ENCODE measurements around the gene TSEN54.

The TSEN54 gene

GRCh38 chr17:75561927-75562603, 45.7 kb downstream of the TSEN54 start:
- no peak overlapping the region for H3K27ac Mint-ChIP-seq
- H3K4me3 Mint-ChIP-seq = no peak overlapping the region
- no peaks in the 10 kb centered on the region for H3K36me3 Mint-ChIP-seq (ENCODE audit: low read depth)
- H3K4me1 Mint-ChIP-seq (ENCODE audit: low read depth) = no peaks in the 10 kb centered on the region
- H3K9me3 Mint-ChIP-seq = no peaks in the 10 kb centered on the region
- no peaks in the 10 kb centered on the region for H3K27me3 Mint-ChIP-seq (ENCODE audit: low read depth)

DNA sequence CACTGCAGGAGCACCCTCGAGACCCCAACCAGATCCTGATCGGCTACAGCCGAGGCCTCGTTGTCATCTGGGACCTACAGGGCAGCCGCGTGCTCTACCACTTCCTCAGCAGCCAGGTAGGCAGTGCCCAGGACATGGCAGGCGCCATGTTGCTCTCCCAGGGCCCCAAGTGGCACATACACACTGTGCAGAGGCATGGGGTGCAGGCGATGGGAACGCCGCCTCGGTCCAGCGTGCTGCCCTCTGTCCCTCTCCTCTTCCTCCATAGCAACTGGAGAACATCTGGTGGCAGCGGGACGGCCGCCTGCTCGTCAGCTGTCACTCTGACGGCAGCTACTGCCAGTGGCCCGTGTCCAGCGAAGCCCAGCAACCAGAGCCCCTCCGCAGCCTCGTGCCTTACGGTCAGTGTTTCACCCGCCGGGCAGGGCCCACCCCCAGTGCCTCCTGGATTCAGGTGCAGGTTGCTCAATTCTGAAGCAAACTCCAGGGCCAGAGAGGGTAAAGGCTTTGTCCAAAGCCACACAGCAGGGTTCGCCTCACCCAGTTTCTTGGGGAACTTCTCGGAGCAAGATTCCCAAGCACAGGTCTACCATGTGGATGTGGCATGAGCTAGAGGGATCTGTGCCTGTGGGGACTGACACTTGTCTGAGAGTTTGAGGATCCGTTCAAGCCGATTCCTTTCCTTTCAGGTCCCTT, 46.9 kb downstream of the TSEN54 start:
- H3K36me3 Mint-ChIP-seq (ENCODE audit: low read depth) = no peaks in the 10 kb centered on the region
- H3K27ac Mint-ChIP-seq = no peak overlapping the region
- no peaks in the 10 kb centered on the region for H3K27me3 Mint-ChIP-seq (ENCODE audit: low read depth)
- H3K4me3 Mint-ChIP-seq = no peak overlapping the region
- no peaks in the 10 kb centered on the region for H3K9me3 Mint-ChIP-seq
- H3K4me1 Mint-ChIP-seq (ENCODE audit: low read depth) = no peaks in the 10 kb centered on the region

DNA sequence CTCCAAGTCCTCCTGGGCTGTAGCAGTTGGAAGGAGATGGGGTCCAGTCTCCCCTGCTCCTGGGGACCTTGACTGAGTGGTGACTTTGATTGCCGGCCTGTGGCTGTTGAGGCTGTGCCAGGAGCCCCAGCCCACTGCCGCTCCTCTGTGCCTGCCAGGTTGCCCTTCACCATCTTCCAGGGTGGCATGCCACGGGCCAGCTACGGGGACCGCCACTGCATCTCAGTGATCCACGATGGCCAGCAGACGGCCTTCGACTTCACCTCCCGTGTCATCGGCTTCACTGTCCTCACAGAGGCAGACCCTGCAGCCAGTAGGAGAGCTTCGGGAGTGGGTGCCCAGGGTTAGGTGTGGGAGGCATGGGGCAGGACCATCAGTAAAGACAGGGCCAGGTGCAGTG, 47.9 kb downstream of the TSEN54 start:
- Mint-ChIP-seq H3K9me3 (no peaks in the 10 kb centered on the region), H3K4me1 (ENCODE audit: low read depth) (no peaks in the 10 kb centered on the region), H3K36me3 (ENCODE audit: low read depth) (no peaks in the 10 kb centered on the region), H3K4me3 (no peak overlapping the region), H3K27ac (no peak overlapping the region), H3K27me3 (ENCODE audit: low read depth) (no peaks in the 10 kb centered on the region)

DNA sequence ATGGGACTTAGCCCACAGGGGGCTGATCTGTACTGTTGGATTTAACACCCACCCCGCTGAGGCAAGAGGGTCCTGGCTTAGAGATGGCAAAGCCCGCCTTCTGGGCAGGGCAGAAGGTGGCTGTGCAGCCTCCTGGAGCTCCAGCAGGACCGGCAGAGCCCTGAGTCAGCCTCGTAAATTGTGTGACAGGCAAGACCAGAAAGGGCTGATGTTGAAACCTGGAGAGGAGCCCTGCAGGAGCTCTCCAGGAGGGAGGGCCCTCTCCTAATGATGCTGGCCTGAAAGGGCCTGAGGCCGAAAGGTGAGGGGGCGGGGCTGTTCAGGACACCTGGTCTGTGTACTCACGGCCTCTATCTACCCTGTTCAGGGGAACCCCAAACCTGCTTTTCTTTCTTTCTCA, 48.7 kb downstream of the TSEN54 start:
- Mint-ChIP-seq H3K9me3 (no peaks in the 10 kb centered on the region), H3K4me1 (ENCODE audit: low read depth) (no peaks in the 10 kb centered on the region), H3K4me3 (no peak overlapping the region), H3K27ac (no peak overlapping the region), H3K36me3 (ENCODE audit: low read depth) (no peaks in the 10 kb centered on the region), H3K27me3 (ENCODE audit: low read depth) (no peaks in the 10 kb centered on the region)

DNA sequence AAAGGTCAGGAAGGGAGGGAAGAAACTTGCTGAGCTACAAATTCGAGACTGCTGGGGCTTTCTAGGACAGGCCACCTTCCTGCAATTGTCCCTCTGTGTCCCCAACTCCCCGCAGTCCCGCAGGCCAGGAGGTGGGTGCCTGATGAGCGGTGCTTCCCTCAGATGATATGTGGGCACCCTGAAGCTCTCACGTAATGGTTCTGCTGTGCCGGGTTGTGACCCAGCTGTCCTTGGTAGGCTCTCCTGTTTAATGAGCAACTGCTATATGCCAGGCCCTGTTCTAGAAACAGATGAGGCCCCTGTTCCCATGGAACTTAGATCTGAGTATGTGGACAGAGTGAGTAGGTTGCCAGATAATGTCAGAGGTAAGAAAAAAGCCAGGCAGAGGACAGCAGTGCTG, 49.3 kb downstream of the TSEN54 start:
- H3K27ac Mint-ChIP-seq = no peak overlapping the region
- no peaks in the 10 kb centered on the region for H3K9me3 Mint-ChIP-seq
- no peaks in the 10 kb centered on the region for H3K4me1 Mint-ChIP-seq (ENCODE audit: low read depth)
- no peak overlapping the region for H3K4me3 Mint-ChIP-seq
- H3K36me3 Mint-ChIP-seq (ENCODE audit: low read depth) = no peaks in the 10 kb centered on the region
- H3K27me3 Mint-ChIP-seq (ENCODE audit: low read depth) = no peaks in the 10 kb centered on the region

- H3K9me3 Mint-ChIP-seq = no peaks in the 10 kb centered on the region
- H3K27ac Mint-ChIP-seq = no peak overlapping the region
- no peaks in the 10 kb centered on the region for H3K36me3 Mint-ChIP-seq (ENCODE audit: low read depth)
- peaks cover 3% of the 10 kb centered on the region for H3K4me1 Mint-ChIP-seq (ENCODE audit: low read depth)
- H3K27me3 Mint-ChIP-seq (ENCODE audit: low read depth) = no peaks in the 10 kb centered on the region
- no peak overlapping the region for H3K4me3 Mint-ChIP-seq
Observed at GRCh38 chr17:75566416-75566815, 50.1 kb downstream of the TSEN54 start.

DNA sequence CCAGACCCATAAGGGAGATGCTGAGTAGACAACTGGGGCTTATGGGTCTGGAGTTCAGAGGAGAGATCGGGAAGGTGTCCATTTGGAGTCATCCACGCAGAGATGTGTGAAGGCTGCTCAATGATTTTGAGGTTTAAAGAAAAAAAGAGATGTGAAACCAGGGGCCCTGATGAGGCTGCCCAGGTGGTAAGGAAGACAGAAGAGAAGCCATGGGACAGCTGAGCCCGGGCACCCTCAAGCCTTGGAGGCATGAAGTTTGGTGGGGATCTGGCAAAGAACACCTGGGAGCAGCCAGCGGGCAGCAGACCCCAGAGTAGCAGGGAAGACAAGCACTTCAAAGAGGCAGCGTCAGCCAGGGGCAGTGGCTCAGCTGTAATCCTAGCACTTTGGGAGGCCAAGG, 50.5 kb downstream of the TSEN54 start:
- no peaks in the 10 kb centered on the region for H3K27me3 Mint-ChIP-seq (ENCODE audit: low read depth)
- no peaks in the 10 kb centered on the region for H3K36me3 Mint-ChIP-seq (ENCODE audit: low read depth)
- no peaks in the 10 kb centered on the region for H3K9me3 Mint-ChIP-seq
- H3K27ac Mint-ChIP-seq = no peak overlapping the region
- no peak overlapping the region for H3K4me3 Mint-ChIP-seq
- H3K4me1 Mint-ChIP-seq (ENCODE audit: low read depth) = peaks cover 5% of the 10 kb centered on the region

DNA sequence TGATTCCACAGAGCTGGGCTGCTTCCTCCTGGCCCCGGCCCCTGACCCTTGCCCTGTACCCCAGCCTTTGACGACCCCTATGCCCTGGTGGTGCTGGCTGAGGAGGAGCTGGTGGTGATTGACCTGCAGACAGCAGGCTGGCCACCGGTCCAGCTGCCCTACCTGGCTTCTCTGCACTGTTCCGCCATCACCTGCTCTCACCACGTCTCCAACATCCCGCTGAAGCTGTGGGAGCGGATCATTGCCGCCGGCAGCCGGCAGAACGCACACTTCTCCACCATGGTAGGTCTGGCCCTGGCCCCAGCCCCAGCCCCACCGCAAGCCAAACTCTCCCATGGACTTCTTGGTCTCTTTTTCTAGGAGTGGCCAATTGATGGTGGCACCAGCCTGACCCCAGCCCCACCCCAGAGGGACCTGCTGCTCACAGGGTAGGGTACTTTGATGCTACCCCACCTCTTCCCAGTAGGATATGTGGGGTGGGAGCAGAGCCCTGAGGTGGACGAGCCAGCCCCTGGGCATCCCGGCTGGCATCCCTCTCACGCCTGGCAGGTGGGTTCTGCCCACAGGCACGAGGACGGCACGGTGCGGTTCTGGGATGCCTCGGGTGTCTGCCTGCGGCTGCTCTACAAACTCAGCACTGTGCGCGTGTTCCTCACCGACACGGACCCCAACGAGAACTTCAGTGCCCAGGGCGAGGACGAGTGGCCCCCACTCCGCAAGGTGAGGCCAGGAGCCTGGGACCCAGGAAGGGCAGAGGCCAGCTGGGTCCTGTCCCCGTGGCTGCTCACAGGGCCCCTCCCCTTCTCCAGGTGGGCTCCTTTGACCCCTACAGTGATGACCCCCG, 52.3 kb downstream of the TSEN54 start:
- Mint-ChIP-seq H3K36me3 (ENCODE audit: low read depth) (no peaks in the 10 kb centered on the region), H3K27ac (no peak overlapping the region), H3K27me3 (ENCODE audit: low read depth) (no peaks in the 10 kb centered on the region), H3K9me3 (no peaks in the 10 kb centered on the region), H3K4me3 (no peak overlapping the region), H3K4me1 (ENCODE audit: low read depth) (peaks cover 5% of the 10 kb centered on the region)

DNA sequence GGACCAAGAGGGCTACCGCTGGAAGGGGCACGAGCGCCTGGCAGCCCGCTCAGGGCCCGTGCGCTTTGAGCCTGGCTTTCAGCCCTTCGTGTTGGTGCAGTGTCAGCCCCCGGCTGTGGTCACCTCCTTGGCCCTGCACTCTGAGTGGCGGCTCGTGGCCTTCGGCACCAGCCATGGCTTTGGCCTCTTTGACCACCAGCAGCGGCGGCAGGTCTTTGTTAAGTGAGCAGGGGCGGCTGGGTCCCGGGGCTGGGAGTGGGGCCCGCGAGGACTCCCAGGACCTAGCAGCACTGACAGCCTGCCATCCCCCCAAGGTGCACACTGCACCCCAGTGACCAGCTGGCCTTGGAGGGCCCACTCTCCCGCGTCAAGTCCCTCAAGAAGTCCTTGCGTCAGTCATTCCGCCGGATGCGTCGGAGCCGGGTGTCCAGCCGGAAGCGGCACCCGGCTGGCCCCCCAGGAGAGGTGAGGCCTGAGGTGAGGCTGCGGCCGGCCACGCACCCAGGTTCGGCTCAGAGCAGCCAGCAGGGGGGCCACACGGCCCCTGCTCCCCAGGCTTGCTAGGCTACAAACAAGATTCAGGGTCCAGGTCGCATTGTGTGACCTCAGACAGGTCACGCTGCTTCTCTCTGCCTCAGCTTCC, 53.8 kb downstream of the TSEN54 start:
- Mint-ChIP-seq H3K27me3 (ENCODE audit: low read depth) (no peaks in the 10 kb centered on the region), H3K4me1 (ENCODE audit: low read depth) (peaks cover 5% of the 10 kb centered on the region)

DNA sequence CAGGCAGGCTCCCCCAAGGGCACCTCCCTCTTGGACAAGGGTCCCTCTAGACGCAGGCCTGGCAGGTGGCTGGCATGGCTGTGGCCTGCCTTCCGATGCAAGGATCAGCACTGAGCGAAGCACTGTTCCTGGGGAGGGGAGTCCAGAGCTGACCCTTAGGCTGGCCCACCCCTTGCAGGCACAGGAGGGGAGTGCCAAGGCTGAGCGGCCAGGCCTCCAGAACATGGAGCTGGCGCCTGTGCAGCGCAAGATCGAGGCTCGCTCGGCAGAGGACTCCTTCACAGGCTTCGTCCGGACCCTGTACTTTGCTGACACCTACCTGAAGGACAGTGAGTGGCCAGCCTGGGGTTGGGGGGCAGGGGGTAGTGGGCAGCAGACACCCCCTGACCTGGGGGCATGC, 54.4 kb downstream of the TSEN54 start:
- H3K4me3 Mint-ChIP-seq = no peak overlapping the region
- no peaks in the 10 kb centered on the region for H3K36me3 Mint-ChIP-seq (ENCODE audit: low read depth)
- H3K27ac Mint-ChIP-seq = peak overlapping the region; percentile 95
- no peaks in the 10 kb centered on the region for H3K27me3 Mint-ChIP-seq (ENCODE audit: low read depth)
- no peaks in the 10 kb centered on the region for H3K9me3 Mint-ChIP-seq
- H3K4me1 Mint-ChIP-seq (ENCODE audit: low read depth) = peaks cover 5% of the 10 kb centered on the region

More for the DNA sequence above, 53.8 kb downstream of the TSEN54 start:
- H3K27ac Mint-ChIP-seq = no peak overlapping the region
- no peaks in the 10 kb centered on the region for H3K9me3 Mint-ChIP-seq
- no peaks in the 10 kb centered on the region for H3K36me3 Mint-ChIP-seq (ENCODE audit: low read depth)
- H3K4me3 Mint-ChIP-seq = no peak overlapping the region

- H3K4me3 Mint-ChIP-seq = peak overlapping the region; percentile 37
- no peaks in the 10 kb centered on the region for H3K36me3 Mint-ChIP-seq (ENCODE audit: low read depth)
- H3K4me1 Mint-ChIP-seq (ENCODE audit: low read depth) = peaks cover 5% of the 10 kb centered on the region
- peak overlapping the region; percentile 95 for H3K27ac Mint-ChIP-seq
- H3K27me3 Mint-ChIP-seq (ENCODE audit: low read depth) = no peaks in the 10 kb centered on the region
- H3K9me3 Mint-ChIP-seq = no peaks in the 10 kb centered on the region
Observed at GRCh38 chr17:75571197-75571884, 55.0 kb downstream of the TSEN54 start.

- Mint-ChIP-seq H3K27ac (no peak overlapping the region), H3K27me3 (ENCODE audit: low read depth) (no peaks in the 10 kb centered on the region), H3K36me3 (ENCODE audit: low read depth) (no peaks in the 10 kb centered on the region)
Observed at GRCh38 chr17:75571885-75572215, 55.5 kb downstream of the TSEN54 start.

GRCh38 chr17:75572713-75573539, 56.6 kb downstream of the TSEN54 start:
- Mint-ChIP-seq H3K27ac (no peak overlapping the region), H3K9me3 (no peaks in the 10 kb centered on the region), H3K4me3 (no peak overlapping the region), H3K36me3 (ENCODE audit: low read depth) (no peaks in the 10 kb centered on the region), H3K27me3 (ENCODE audit: low read depth) (no peaks in the 10 kb centered on the region), H3K4me1 (ENCODE audit: low read depth) (peaks cover 5% of the 10 kb centered on the region)

More at GRCh38 chr17:75571885-75572215, 55.5 kb downstream of the TSEN54 start:
- Mint-ChIP-seq H3K4me3 (no peak overlapping the region), H3K4me1 (ENCODE audit: low read depth) (peaks cover 5% of the 10 kb centered on the region), H3K9me3 (no peaks in the 10 kb centered on the region)

Measured in T-helper 1 cell treated with Interleukin-12 subunit alpha and Interleukin-12 subunit beta and Interleukin-4 antibody, amounts not matched to agents 30 μg/mL and 1 μg/mL, for 36 hours (primary cell).